NCI-H146 (cell line): ENCODE measurements around the gene CEP104.
A peak's percentile ranks its signal among the peaks of the same experiment; 100 is the strongest.

Source experiments
- DNase-seq: peaks from one replicate; lab custom pipeline; 2025; lab: John Stamatoyannopoulos, UW

CEP104 gene

GRCh38 chr1:3894626-3895278 is 37.7 kb upstream of the CEP104 start:
- DNase-seq, result no peak

GRCh38 chr1:3893190-3893589 is 36.2 kb upstream of the CEP104 start:
- no peak for DNase-seq

- no peak for DNase-seq
These were observed 35.7 kb upstream of the CEP104 start for GRCh38 chr1:3892748-3893147.

GRCh38 chr1:3891329-3891865 is 34.4 kb upstream of the CEP104 start:
- DNase-seq, result no peak

- DNase-seq, result no peak
These were observed 33.6 kb upstream of the CEP104 start for GRCh38 chr1:3890389-3891328.

GRCh38 chr1:3889936-3890335 is 32.9 kb upstream of the CEP104 start:
- DNase-seq, result no peak

- DNase-seq, result no peak
These were observed 31.3 kb upstream of the CEP104 start for GRCh38 chr1:3888301-3888700.

- DNase-seq, result no peak
These were observed 29.7 kb upstream of the CEP104 start for GRCh38 chr1:3886691-3887090.

GRCh38 chr1:3886106-3886670 is 29.2 kb upstream of the CEP104 start:
- DNase-seq, result no peak

- no peak for DNase-seq
These were observed 28.6 kb upstream of the CEP104 start for GRCh38 chr1:3885611-3886010.

- no peak for DNase-seq
These were observed 28.0 kb upstream of the CEP104 start for GRCh38 chr1:3884966-3885365.

- no peak for DNase-seq
These were observed 26.3 kb upstream of the CEP104 start for GRCh38 chr1:3883194-3883925.

GRCh38 chr1:3881193-3881480 is 24.1 kb upstream of the CEP104 start:
- no peak for DNase-seq

- no peak for DNase-seq
These were observed 23.6 kb upstream of the CEP104 start for GRCh38 chr1:3880429-3881192.

GRCh38 chr1:3879787-3880428 is 22.9 kb upstream of the CEP104 start:
- DNase-seq, result no peak

GRCh38 chr1:3879099-3879498 is 22.1 kb upstream of the CEP104 start:
- no peak for DNase-seq

- DNase-seq, result no peak
These were observed 19.7 kb upstream of the CEP104 start for GRCh38 chr1:3876716-3877115.

- no peak for DNase-seq
These were observed 17.7 kb upstream of the CEP104 start for GRCh38 chr1:3874736-3875135.

GRCh38 chr1:3872546-3872945 is 15.5 kb upstream of the CEP104 start:
- no peak for DNase-seq

- no peak for DNase-seq
These were observed 14.4 kb upstream of the CEP104 start for GRCh38 chr1:3871451-3871805.

GRCh38 chr1:3869751-3870301 is 12.8 kb upstream of the CEP104 start:
- DNase-seq, result peak; percentile 82
